IMR-90 (cell line): Measurements from ENCODE around the gene AP3B1. TPM values are rescaled to one million over a fixed set of nuclear protein-coding genes. Genes with fewer than 3 reads are reported as not detected.

Experiments used
- ATAC-seq: fragments of 200-7000 bp; cut with Tn5 transposase; 2 replicates; pipeline ENCODE4 v1.9.1; 2020; ENCODE audit warnings: low read depth, mild to moderate bottlenecking, moderate library complexity
- BruUV-seq: library from RNA; stranded (reverse); fragments of 400-500 nt; replicated peaks from 2 replicates; lab custom pipeline; 2021; lab: Mats Ljungman, UMichigan
- CTCF ChIA-PET: fragments of 300-600 bp; formaldehyde crosslinking; extraction: SDS; loops from one replicate; lab custom pipeline; 2021; ENCODE audit warnings: antibody characterized with exemption; lab: Yijun Ruan, JAX
- POLR2A ChIA-PET: fragments of 300-600 bp; sonication (Branson Sonifier 250); formaldehyde crosslinking; loops from one replicate; lab custom pipeline; 2022; ENCODE audit warnings: antibody characterized with exemption; ENCODE audit not compliant: unreplicated experiment; lab: Charles Lee
- DNase-seq: peaks from one replicate; pipeline ENCODE4 v3.0.0; 2013
- H2AFZ ChIP-seq: replicated peaks from 2 replicates; pipeline ENCODE3; 2013; ENCODE audit warnings: low read length, mild to moderate bottlenecking; ENCODE audit not compliant: poor library complexity
- H2AK5ac ChIP-seq: 2 replicates; pipeline ENCODE4 v1.6.1; 2013; ENCODE audit warnings: low read depth, low read length, inconsistent platforms
- H2AK9ac ChIP-seq: replicated peaks from 2 replicates; pipeline ENCODE3; 2013; ENCODE audit warnings: mild to moderate bottlenecking, low read depth, low read length, moderate library complexity; ENCODE audit not compliant: poor library complexity
- H2BK120ac ChIP-seq: 2 replicates; pipeline ENCODE4 v1.6.1; 2013; ENCODE audit warnings: low read depth, low read length, inconsistent platforms
- H2BK15ac ChIP-seq: 3 replicates; pipeline ENCODE4 v1.6.1; 2013; ENCODE audit warnings: low read depth, low read length, inconsistent platforms
- H2BK20ac ChIP-seq: 2 replicates; pipeline ENCODE4 v1.6.1; 2013; ENCODE audit warnings: low read depth, mild to moderate bottlenecking, inconsistent platforms, low read length, moderate library complexity
- H2BK5ac ChIP-seq: 2 replicates; pipeline ENCODE4 v1.6.1; 2013; ENCODE audit warnings: mild to moderate bottlenecking, low read depth, low read length, inconsistent platforms; ENCODE audit not compliant: poor library complexity, severe bottlenecking
- H3K14ac ChIP-seq: replicated peaks from 2 replicates; pipeline ENCODE4 v1.6.1; 2013; ENCODE audit warnings: low read depth, low read length, inconsistent platforms
- H3K18ac ChIP-seq: 2 replicates; pipeline ENCODE4 v1.6.1; 2013; ENCODE audit warnings: low read depth, low read length, control low read depth
- H3K23ac ChIP-seq: 2 replicates; pipeline ENCODE4 v1.6.1; 2013; ENCODE audit warnings: low read depth, low read length, inconsistent platforms
- H3K27ac ChIP-seq: 2 replicates; pipeline ENCODE4 v1.5.1; 2013; ENCODE audit warnings: mild to moderate bottlenecking, control low read depth, low read length; ENCODE audit not compliant: insufficient read depth
- H3K27me3 ChIP-seq: 2 replicates; pipeline ENCODE4 v1.6.1; 2013; ENCODE audit warnings: low read length; ENCODE audit not compliant: control insufficient read depth, insufficient read depth
- H3K36me3 ChIP-seq: 2 replicates; pipeline ENCODE4 v1.6.1; 2013; ENCODE audit warnings: low read length, mixed read lengths; ENCODE audit not compliant: control insufficient read depth, insufficient read depth
- H3K4ac ChIP-seq: 2 replicates; pipeline ENCODE4 v1.6.1; 2013; ENCODE audit warnings: low read depth, low read length, inconsistent platforms
- H3K4me1 ChIP-seq: 2 replicates; pipeline ENCODE4 v1.6.1; 2013; ENCODE audit warnings: low read length, mixed read lengths; ENCODE audit not compliant: control insufficient read depth, insufficient read depth
- H3K4me2 ChIP-seq: 2 replicates; pipeline ENCODE4 v1.6.1; 2013; ENCODE audit warnings: low read depth, mild to moderate bottlenecking, control low read depth, low read length, moderate library complexity
- H3K4me3 ChIP-seq: 2 replicates; pipeline ENCODE4 v1.5.1; 2013; ENCODE audit warnings: low read depth, mild to moderate bottlenecking, control low read depth, low read length, moderate library complexity; ENCODE audit not compliant: insufficient read depth
- H3K56ac ChIP-seq: 2 replicates; pipeline ENCODE4 v1.6.1; 2013; ENCODE audit warnings: low read length, inconsistent platforms; ENCODE audit not compliant: insufficient read depth; ENCODE audit errors: extremely low read depth
- H3K79me1 ChIP-seq, 2 experiments: 2 replicates each; pipeline ENCODE4 v1.6.1; 2013; ENCODE audit warnings: low read length in 2 of 2, inconsistent platforms in 1 of 2, low read depth in 1 of 2
- H3K9ac ChIP-seq: 2 replicates; pipeline ENCODE4 v1.6.1; 2013; ENCODE audit warnings: low read depth, low read length, control low read depth
- H3K9me1 ChIP-seq: 2 replicates; pipeline ENCODE4 v1.6.1; 2013; ENCODE audit warnings: low read length, inconsistent platforms; ENCODE audit not compliant: insufficient read depth
- H3K9me3 ChIP-seq: 2 replicates; pipeline ENCODE4 v1.6.1; 2013; ENCODE audit warnings: low read length; ENCODE audit not compliant: control insufficient read depth, insufficient read depth
- H4K20me1 ChIP-seq: 2 replicates; pipeline ENCODE4 v1.6.1; 2013; ENCODE audit warnings: low read length, inconsistent platforms; ENCODE audit not compliant: insufficient read depth
- H4K5ac ChIP-seq: 2 replicates; pipeline ENCODE4 v1.6.1; 2013; ENCODE audit warnings: mild to moderate bottlenecking, low read depth, low read length, control low read depth
- H4K8ac ChIP-seq, 2 experiments: 2 replicates each; pipeline ENCODE4 v1.6.1; 2013; ENCODE audit warnings: low read depth in 2 of 2, low read length in 2 of 2, control low read depth in 1 of 2, inconsistent platforms in 1 of 2
- H4K91ac ChIP-seq: 2 replicates; pipeline ENCODE4 v1.6.1; 2013; ENCODE audit warnings: low read depth, low read length, inconsistent platforms; ENCODE audit not compliant: insufficient read depth
- MAFK ChIP-seq: IDR thresholded peaks from 2 replicates; pipeline ENCODE4 v1.6.1; 2012; ENCODE audit warnings: low read depth, low read length, improper control_type of control experiment
- MAZ ChIP-seq: IDR thresholded peaks from 2 replicates; pipeline ENCODE4 v1.6.1; 2012; ENCODE audit warnings: low read depth, mild to moderate bottlenecking, low read length, improper control_type of control experiment, moderate library complexity, borderline replicate concordance
- POLR2A ChIP-seq: IDR thresholded peaks from 2 replicates; pipeline ENCODE4 v1.6.1; 2012; ENCODE audit warnings: mild to moderate bottlenecking, low read depth, low read length
- RCOR1 ChIP-seq: IDR thresholded peaks from 2 replicates; pipeline ENCODE4 v1.6.1; 2012; ENCODE audit warnings: mild to moderate bottlenecking, low read length, improper control_type of control experiment; ENCODE audit not compliant: insufficient replicate concordance
- RFX5 ChIP-seq: IDR thresholded peaks from 2 replicates; pipeline ENCODE4 v1.8.0; 2012; ENCODE audit warnings: low read depth, mild to moderate bottlenecking, low read length, moderate library complexity
- SMC3 ChIP-seq: fragments of 150-350 bp; IDR thresholded peaks from 2 replicates; pipeline ENCODE4 v1.6.1; 2016; ENCODE audit warnings: low read depth, mild to moderate bottlenecking, antibody characterized with exemption, low read length, moderate library complexity
- WGBS, 2 experiments: methylation state at CpG; one replicate each; pipeline versions ENCODE4 v1.1.5 to v1.1.7; 2013; ENCODE audit warnings: missing lambda C conversion rate in 2 of 2; ENCODE audit not compliant: insufficient read length in 1 of 2; ENCODE audit errors: extremely low coverage in 2 of 2; 5-methylcytosine and 5-hydroxymethylcytosine counted together
- dilution Hi-C: fragments of 300-500 bp; cut with HindIII; formaldehyde crosslinking; loops from one replicate; pipeline ENCODE4 v1.14.3; 2018; ENCODE audit warnings: low sequenced_read_pairs; ENCODE audit not compliant: unreplicated experiment
- in situ Hi-C: fragments of 300-500 bp; cut with MboI; formaldehyde crosslinking; loops from 3 replicates; pipeline ENCODE4 v1.14.3; 2019; ENCODE audit warnings: low sequenced_read_pairs, inconsistent platforms, mixed read lengths
- intact Hi-C: fragments of 100-400 bp; cut with micrococcal nuclease; formaldehyde crosslinking; loops from 2 replicates; pipeline ENCODE4 v1.10.0; 2022
- polyA plus RNA-seq, 3 experiments: library from polyadenylated mRNA; depleted of rRNA; stranded (reverse); fragments of >200 nt; gene quantifications; 2 replicates each; pipeline ENCODE4 v1.2.3, GENCODE V29; 2012; ENCODE audit warnings: low replicate concordance in 1 of 3
- total RNA-seq: library from RNA; depleted of rRNA; stranded (reverse); fragments of >200 nt; gene quantifications from 2 replicates; pipeline ENCODE4 v1.2.3, GENCODE V29; 2012

AP3B1 gene
- total and polyA plus RNA-seq, 2 of the 4 experiments (the other 2 are of a cell fraction): 33.1 to 59.0 TPM

DNA sequence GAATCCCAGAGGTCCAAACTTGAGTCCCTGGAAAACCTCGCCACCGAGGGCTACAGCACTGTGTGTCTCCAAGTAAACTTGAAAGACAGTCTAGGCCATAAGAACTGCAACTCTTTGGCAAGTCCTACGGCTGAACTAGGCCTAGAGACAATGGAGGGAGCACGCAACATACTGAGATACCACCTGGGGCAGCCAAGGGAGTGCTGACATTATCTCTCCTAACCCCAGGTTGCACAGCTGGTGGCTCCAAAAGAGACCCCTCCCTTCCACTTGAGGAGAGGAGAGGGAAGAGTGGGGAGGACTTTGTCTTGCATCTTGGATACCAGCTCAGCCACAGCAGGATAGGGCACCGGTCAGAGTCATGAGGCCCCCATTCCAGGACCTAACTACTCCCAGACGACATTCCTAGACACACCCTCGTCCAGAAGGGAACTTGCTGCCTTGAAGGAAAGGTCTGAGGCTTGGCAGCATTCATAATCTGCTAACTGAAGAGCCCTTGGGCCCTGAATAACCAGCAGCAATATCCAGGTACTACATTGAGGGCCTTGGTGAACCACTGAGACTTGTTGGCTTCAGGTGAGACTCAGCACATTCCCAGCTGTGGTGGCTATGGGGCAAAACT lies 42.7 kb downstream of the AP3B1 start:
- H3K9ac ChIP-seq: no peak overlapping the region
- no peak overlapping the region for H2BK5ac ChIP-seq
- H3K4ac ChIP-seq: no peak overlapping the region
- intact Hi-C loops: no loop called here
- no TSS peak for BruUV-seq
- ChIA-PET POLR2A (no interaction called here), CTCF (no interaction called here)
- H2BK20ac ChIP-seq: no peak overlapping the region
- no peak overlapping the region for H3K56ac ChIP-seq
- H3K4me3 ChIP-seq: no peak overlapping the region
- dilution Hi-C loops: no loop called here
- TF ChIP-seq MAFK (no peak), SMC3 (no peak), MAZ (no peak), RCOR1 (no peak), RFX5 (no peak), POLR2A (no peak)
- 100% methylated on average over 2 of the region's 7 CpGs; no CpG with 5 or more reads in 1 of the 2 experiments for WGBS, 2 experiments
- H3K27ac ChIP-seq: no peak overlapping the region
- no peak overlapping the region for H3K4me2 ChIP-seq
- H2AFZ ChIP-seq: no peak overlapping the region
- peaks cover 16% of the 10 kb centered on the region for H4K20me1 ChIP-seq
- H2AK9ac ChIP-seq: no peak overlapping the region
- H3K18ac ChIP-seq: no peak overlapping the region
- H3K9me3 ChIP-seq: no peaks in the 10 kb centered on the region
- no peak overlapping the region for H3K14ac ChIP-seq
- H2AK5ac ChIP-seq: no peak overlapping the region
- DNase-seq (no peak), ATAC-seq (no peak)
- in situ Hi-C loops: loop anchor here (25.0 kb wide), 1 partner anchor 689 kb away; no protein-coding TSS in a partner anchor
- H3K27me3 ChIP-seq: no peaks in the 10 kb centered on the region
- no peaks in the 10 kb centered on the region for H3K4me1 ChIP-seq
- H3K23ac ChIP-seq: no peak overlapping the region
- no peak overlapping the region for H4K91ac ChIP-seq
- H4K8ac ChIP-seq: no peak overlapping the region
- H4K5ac ChIP-seq: no peak overlapping the region
- no peaks in the 10 kb centered on the region for H3K9me1 ChIP-seq
- no peak overlapping the region for H2BK15ac ChIP-seq
- peaks cover 29 to 35% of the 10 kb centered on the region in 2 experiments for H3K79me1 ChIP-seq
- H3K36me3 ChIP-seq: peaks cover 8% of the 10 kb centered on the region; the same call in 1 of the 2 replicates
- no peak overlapping the region for H2BK120ac ChIP-seq
